GM12891 (cell line): ENCODE measurements around the gene RGS14.

Experiments used
- DNase-seq: peaks from one replicate; pipeline ENCODE4 v3.0.0; 2011; ENCODE audit warnings: low spot score; ENCODE audit not compliant: insufficient read length
- FAIRE-seq: peaks from 2 replicates; lab custom pipeline; 2011; peaks lifted over from hg19 to GRCh38; lab: Jason Lieb, UNC
- PAX5 ChIP-seq: IDR thresholded peaks from 2 replicates; pipeline ENCODE4 v1.6.1; 2011; ENCODE audit warnings: low read length, moderate library complexity, mild to moderate bottlenecking; ENCODE audit not compliant: insufficient read depth, severe bottlenecking
- POLR2A ChIP-seq: IDR thresholded peaks from 2 replicates; pipeline ENCODE4 v1.6.1; 2011; ENCODE audit warnings: low read depth, low read length, control low read depth
- POLR2AphosphoS5 ChIP-seq: IDR thresholded peaks from 2 replicates; pipeline ENCODE4 v1.6.1; 2011; ENCODE audit warnings: low read depth, low read length, control low read depth
- POU2F2 ChIP-seq: IDR thresholded peaks from 2 replicates; pipeline ENCODE4 v1.6.1; 2011; ENCODE audit warnings: low read depth, mild to moderate bottlenecking, control low read depth, low read length, moderate library complexity
- SPI1 ChIP-seq: IDR thresholded peaks from 2 replicates; pipeline ENCODE4 v1.6.1; 2011; ENCODE audit warnings: low read depth, low read length, control low read depth
- TAF1 ChIP-seq: IDR thresholded peaks from 2 replicates; pipeline ENCODE4 v1.6.1; 2011; ENCODE audit warnings: low read depth, low read length, control low read depth

RGS14 gene

GRCh38 chr5:177397875-177398390, 40.2 kb downstream of the RGS14 start:
- TF ChIP-seq POU2F2 (no peak), POLR2AphosphoS5 (no peak), POLR2A (no peak), PAX5 (no peak), TAF1 (no peak), SPI1 (no peak)
- FAIRE-seq, result no peak
- DNase-seq, result no peak

- TF ChIP-seq POLR2AphosphoS5, result no peak
- TF ChIP-seq POLR2A, result no peak
- no peak for TF ChIP-seq PAX5
- TF ChIP-seq POU2F2, result no peak
- no peak for TF ChIP-seq SPI1
- TF ChIP-seq TAF1, result no peak
- DNase-seq, result no peak
- FAIRE-seq, result no peak
Observed at GRCh38 chr5:177399997-177400868, 42.5 kb downstream of the RGS14 start, which contains the start of gene PFN3. Gene PFN3, minus strand, starts transcription at chr5:177400661. Its CDS starts 85 bp downstream, at chr5:177400576.

GRCh38 chr5:177402271-177403043, 44.7 kb downstream of the RGS14 start:
- peak; percentile 87 for FAIRE-seq
- DNase-seq, result peak; percentile 67
- no peak for TF ChIP-seq POLR2AphosphoS5
- no peak for TF ChIP-seq TAF1
- no peak for TF ChIP-seq POU2F2
- TF ChIP-seq PAX5, result no peak
- no peak for TF ChIP-seq SPI1
- TF ChIP-seq POLR2A, result no peak

GRCh38 chr5:177403102-177403791, 45.5 kb downstream of the RGS14 start:
- TF ChIP-seq SPI1, result no peak
- TF ChIP-seq POLR2A, result no peak
- TF ChIP-seq POLR2AphosphoS5, result no peak
- TF ChIP-seq PAX5, result no peak
- DNase-seq (peak; percentile 72), FAIRE-seq (no peak)

GRCh38 chr5:177403792-177404640, 46.3 kb downstream of the RGS14 start:
- FAIRE-seq (peak; percentile 100), DNase-seq (peak; percentile 96)

GRCh38 chr5:177404641-177405179, 47.0 kb downstream of the RGS14 start:
- FAIRE-seq, result peak; percentile 9
- TF ChIP-seq POU2F2, result no peak
- no peak for TF ChIP-seq POLR2AphosphoS5
- no peak for DNase-seq

More at GRCh38 chr5:177403792-177404640, 46.3 kb downstream of the RGS14 start:
- TF ChIP-seq TAF1, result no peak
- TF ChIP-seq POLR2A, result no peak
- 0 out of 2 replicates have a peak, but pooled peaks have one; percentile 37 for TF ChIP-seq POU2F2
- TF ChIP-seq PAX5, result peak; percentile 12
- TF ChIP-seq POLR2AphosphoS5, result no peak
- peak; percentile 34; the same call in 1 of the 2 replicates for TF ChIP-seq SPI1

GRCh38 chr5:177405312-177405711, 47.6 kb downstream of the RGS14 start:
- TF ChIP-seq TAF1, result 0 out of 2 replicates have a peak, but pooled peaks have one; percentile 25
- no peak for TF ChIP-seq SPI1
- DNase-seq, result no peak

GRCh38 chr5:177405805-177406204, 48.1 kb downstream of the RGS14 start:
- FAIRE-seq (peak; percentile 56), DNase-seq (no peak)
- TF ChIP-seq SPI1 (peak; percentile 63), POLR2AphosphoS5 (no peak)

More at GRCh38 chr5:177405312-177405711, 47.6 kb downstream of the RGS14 start:
- no peak for FAIRE-seq
